ENCODE results near the gene GATM. TPM values are rescaled to one million over a fixed set of nuclear protein-coding genes. Genes with fewer than 3 reads are reported as not detected.

GATM gene
- total RNA-seq, 5 donors from 2014 or later (not counting 1 experiment from before 2014, with no cell fraction given) = 0.49 to 5.5 (median 2.0) TPM

DNA sequence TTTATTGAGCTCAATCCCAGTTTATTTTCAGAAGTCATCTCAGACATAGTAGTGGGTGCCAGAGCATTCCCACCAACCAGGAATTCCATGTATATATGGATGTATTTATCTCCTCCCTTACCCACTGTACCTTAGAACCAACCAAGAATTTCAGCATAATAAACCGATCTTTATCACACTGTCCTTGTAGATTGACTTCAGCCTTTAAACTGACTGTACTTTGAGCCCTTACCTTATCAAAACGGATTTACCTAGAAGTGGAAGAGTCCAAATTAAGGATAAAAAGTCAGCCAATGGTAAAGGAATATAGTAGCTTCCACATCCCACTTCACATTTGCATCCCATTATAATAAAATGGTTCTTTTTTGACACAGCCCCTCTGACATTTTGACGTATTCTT, 37.9 kb downstream of the GATM start:
- ChIA-PET CTCF (interaction anchor here in 1 of 2 donors (1.3 kb wide), 1 partner anchor 13 kb away, joined by 3 read pairs; no protein-coding TSS in a partner anchor), POLR2A (no interaction called here)

DNA sequence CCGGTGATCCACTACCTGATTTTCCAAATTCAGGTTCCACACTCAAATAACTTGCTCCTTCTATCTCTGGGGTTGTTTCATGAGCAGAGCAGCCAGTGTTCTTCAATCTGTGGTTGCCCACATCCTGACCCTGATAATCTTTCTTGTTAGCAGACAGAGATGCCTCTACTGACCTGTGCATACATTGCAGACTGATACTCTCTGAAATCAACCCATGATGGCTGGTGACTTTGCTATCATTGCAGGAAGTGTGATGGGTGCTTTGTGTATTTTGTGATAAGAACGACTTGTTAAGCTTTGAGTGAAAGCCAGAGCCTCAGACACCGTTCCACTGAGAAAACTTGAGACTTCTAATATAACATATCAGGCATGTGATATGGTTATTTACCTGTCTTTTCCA, 39.9 kb downstream of the GATM start:
- 83% methylated on average over 1 of the region's 3 CpGs for WGBS (ENCODE audit: insufficient coverage)
- H3K27me3 Mint-ChIP-seq = peaks cover 4 to 8% of the 10 kb centered on the region in 2 donors
- ChIA-PET CTCF (interaction anchor here (0.7 to 0.8 kb wide), 3 partner anchors 43 to 279 kb away, joined by 3 to 10 read pairs (median 5); no protein-coding TSS in a partner anchor), POLR2A (no interaction called here)
- H3K4me1 Mint-ChIP-seq = peaks cover 7 to 12% (median 8%) of the 10 kb centered on the region in 3 donors
- no peak overlapping the region for H3K4me3 Mint-ChIP-seq
- Histone ChIP-seq H3K4me3 (ENCODE audit: control insufficient read depth in 1 of 2, extremely low read depth in 1 of 2, low read length in 1 of 2) (no peak overlapping the region), H3K4me1 (ENCODE audit: control insufficient read depth in 1 of 2, extremely low read depth in 1 of 2, insufficient read depth in 2 of 2, low read length in 2 of 2) (peaks cover 0 to 3% of the 10 kb centered on the region in 2 experiments), H3K27me3 (replicated peaks in 1 of 2; ENCODE audit: control insufficient read depth in 2 of 2, extremely low read depth in 1 of 2, insufficient read depth in 2 of 2, low read length in 1 of 2) (peaks cover 0 to 4% of the 10 kb centered on the region in 2 experiments), H3K36me3 (ENCODE audit: control insufficient read depth in 2 of 2, extremely low read depth in 1 of 2, insufficient read depth in 1 of 2, low read length in 1 of 2) (no peaks in the 10 kb centered on the region), H3K27ac (ENCODE audit: low read length) (no peak overlapping the region), H3K9me3 (no peaks in the 10 kb centered on the region)
- peak overlapping the region in 1 of 2 donors; percentile 25 for H3K27ac Mint-ChIP-seq
- H3K9me3 Mint-ChIP-seq = peaks cover 0 to 4% (median 0%) of the 10 kb centered on the region in 3 donors
- no peaks in the 10 kb centered on the region for H3K36me3 Mint-ChIP-seq
- DNase-seq = peak in 8 of 35 experiments; percentile 0 to 24 (median 2)
- ATAC-seq (replicated peaks in 1 of 4) = peak in 3 of 4 experiments; percentile 48 to 70 (median 64)

More for the DNA sequence above, 37.9 kb downstream of the GATM start:
- Histone ChIP-seq H3K36me3 (ENCODE audit: control insufficient read depth in 2 of 2, extremely low read depth in 1 of 2, insufficient read depth in 1 of 2, low read length in 1 of 2) (no peaks in the 10 kb centered on the region), H3K27me3 (replicated peaks in 1 of 2; ENCODE audit: control insufficient read depth in 2 of 2, extremely low read depth in 1 of 2, insufficient read depth in 2 of 2, low read length in 1 of 2) (peaks cover 0 to 4% of the 10 kb centered on the region in 2 experiments), H3K27ac (ENCODE audit: low read length) (no peak overlapping the region), H3K4me1 (ENCODE audit: control insufficient read depth in 1 of 2, extremely low read depth in 1 of 2, insufficient read depth in 2 of 2, low read length in 2 of 2) (peaks cover 0 to 3% of the 10 kb centered on the region in 2 experiments), H3K4me3 (ENCODE audit: control insufficient read depth in 1 of 2, extremely low read depth in 1 of 2, low read length in 1 of 2) (no peak overlapping the region), H3K9me3 (no peaks in the 10 kb centered on the region)
- ATAC-seq (replicated peaks in 1 of 4) (no peak), DNase-seq (no peak)
- Mint-ChIP-seq H3K4me1 (peaks cover 4 to 8% (median 7%) of the 10 kb centered on the region in 3 donors), H3K36me3 (no peaks in the 10 kb centered on the region), H3K9me3 (peaks cover 0 to 4% (median 0%) of the 10 kb centered on the region in 3 donors), H3K4me3 (no peak overlapping the region), H3K27me3 (peaks cover 4 to 6% of the 10 kb centered on the region in 2 donors), H3K27ac (no peak overlapping the region)
- 100% methylated on average over 1 of the region's 3 CpGs for WGBS (ENCODE audit: insufficient coverage)

DNA sequence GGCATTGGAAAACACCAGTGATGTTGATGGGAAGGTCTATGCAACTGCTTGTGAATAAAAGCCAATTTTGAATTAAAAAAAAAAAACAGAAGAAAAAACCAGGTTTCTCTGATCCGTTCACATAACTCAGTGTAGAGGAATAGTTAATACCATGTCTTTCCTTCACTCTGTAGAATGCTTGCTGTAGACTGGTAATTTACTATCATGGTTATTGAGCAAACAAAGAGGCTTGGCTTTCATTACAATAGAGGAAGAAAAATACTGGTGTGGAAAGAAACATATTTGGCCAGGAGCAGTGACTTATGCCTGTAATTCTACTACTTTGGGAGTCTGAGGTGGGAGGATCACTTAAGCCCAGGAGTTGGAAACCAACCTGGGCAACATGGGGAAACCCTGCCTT, 41.1 kb downstream of the GATM start:
- ATAC-seq (replicated peaks in 1 of 4) (no peak), DNase-seq (no peak)
- Histone ChIP-seq H3K4me1 (ENCODE audit: control insufficient read depth in 1 of 2, extremely low read depth in 1 of 2, insufficient read depth in 2 of 2, low read length in 2 of 2) (peaks cover 0 to 3% of the 10 kb centered on the region in 2 experiments), H3K4me3 (ENCODE audit: control insufficient read depth in 1 of 2, extremely low read depth in 1 of 2, low read length in 1 of 2) (no peak overlapping the region), H3K36me3 (ENCODE audit: control insufficient read depth in 2 of 2, extremely low read depth in 1 of 2, insufficient read depth in 1 of 2, low read length in 1 of 2) (no peaks in the 10 kb centered on the region), H3K27me3 (replicated peaks in 1 of 2; ENCODE audit: control insufficient read depth in 2 of 2, extremely low read depth in 1 of 2, insufficient read depth in 2 of 2, low read length in 1 of 2) (peaks cover 0 to 2% of the 10 kb centered on the region in 2 experiments), H3K9me3 (no peaks in the 10 kb centered on the region), H3K27ac (ENCODE audit: low read length) (no peak overlapping the region)
- WGBS (ENCODE audit: insufficient coverage) = no CpG with 5 or more reads among the region's 1 CpG
- Mint-ChIP-seq H3K27me3 (peaks cover 0 to 7% of the 10 kb centered on the region in 2 donors), H3K4me1 (peaks cover 7 to 14% (median 8%) of the 10 kb centered on the region in 3 donors), H3K9me3 (peaks cover 0 to 4% (median 0%) of the 10 kb centered on the region in 3 donors), H3K36me3 (no peaks in the 10 kb centered on the region), H3K4me3 (no peak overlapping the region), H3K27ac (no peak overlapping the region)
- ChIA-PET CTCF (no interaction called here), POLR2A (no interaction called here)

DNA sequence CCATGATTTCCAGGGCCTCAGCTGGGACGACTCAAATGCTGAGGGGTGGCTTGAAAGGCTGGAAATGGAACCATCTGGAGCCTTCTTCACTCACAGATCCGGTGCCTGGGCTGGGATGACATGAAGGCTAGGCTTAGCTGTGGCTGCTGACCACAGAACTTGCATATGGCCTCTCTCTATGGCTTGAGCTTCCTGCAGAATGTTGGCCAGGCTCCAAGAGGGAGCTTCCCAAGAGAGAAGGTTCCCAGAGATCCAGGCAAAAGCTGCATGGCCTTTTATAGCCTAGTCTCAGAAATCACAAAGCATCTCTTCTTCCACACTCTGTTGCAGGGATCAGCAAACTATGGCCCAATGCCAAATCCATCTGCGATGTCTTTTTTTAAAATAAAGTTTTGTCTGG, 44.8 kb downstream of the GATM start:
- Mint-ChIP-seq H3K4me1 (peaks cover 5 to 11% (median 7%) of the 10 kb centered on the region in 3 donors), H3K27me3 (peaks cover 7 to 20% of the 10 kb centered on the region in 2 donors), H3K27ac (no peak overlapping the region), H3K36me3 (no peaks in the 10 kb centered on the region), H3K9me3 (peaks cover 0 to 4% (median 0%) of the 10 kb centered on the region in 3 donors), H3K4me3 (no peak overlapping the region)
- 6% methylated on average over 2 of the region's 3 CpGs for WGBS (ENCODE audit: insufficient coverage)
- Histone ChIP-seq H3K36me3 (ENCODE audit: control insufficient read depth in 2 of 2, extremely low read depth in 1 of 2, insufficient read depth in 1 of 2, low read length in 1 of 2) (no peaks in the 10 kb centered on the region), H3K27ac (ENCODE audit: low read length) (no peak overlapping the region), H3K27me3 (replicated peaks in 1 of 2; ENCODE audit: control insufficient read depth in 2 of 2, extremely low read depth in 1 of 2, insufficient read depth in 2 of 2, low read length in 1 of 2) (peaks cover 0 to 5% of the 10 kb centered on the region in 2 experiments), H3K4me3 (ENCODE audit: control insufficient read depth in 1 of 2, extremely low read depth in 1 of 2, low read length in 1 of 2) (no peak overlapping the region), H3K4me1 (ENCODE audit: control insufficient read depth in 1 of 2, extremely low read depth in 1 of 2, insufficient read depth in 2 of 2, low read length in 2 of 2) (no peaks in the 10 kb centered on the region), H3K9me3 (no peaks in the 10 kb centered on the region)
- ATAC-seq (replicated peaks in 1 of 4) (no peak), DNase-seq (no peak)
- ChIA-PET POLR2A (no interaction called here), CTCF (no interaction called here)

DNA sequence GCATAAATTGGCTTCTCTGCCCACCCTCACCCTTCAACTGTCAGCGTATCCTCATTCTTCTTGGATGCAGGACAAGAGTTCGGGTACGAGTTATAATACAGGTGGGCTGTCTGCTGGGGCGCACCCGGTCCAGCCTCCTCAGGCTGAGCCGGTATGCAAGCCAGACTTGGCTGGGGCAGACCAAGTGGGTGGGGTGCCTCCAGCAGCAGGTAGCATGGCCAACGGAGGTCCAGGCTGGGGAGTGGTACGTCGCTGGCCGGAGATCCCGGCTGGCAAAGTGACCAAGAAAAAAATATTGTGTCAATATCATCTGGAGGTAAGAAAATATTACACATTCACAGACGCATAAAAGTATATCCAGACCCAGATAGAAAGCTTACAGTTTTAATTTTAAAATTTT, 45.6 kb downstream of the GATM start:
- no peak overlapping the region for H3K4me3 ChIP-seq (ENCODE audit: control insufficient read depth in 1 of 2, extremely low read depth in 1 of 2, low read length in 1 of 2)
- ChIA-PET POLR2A (no interaction called here), CTCF (no interaction called here)
- no peak for ATAC-seq (replicated peaks in 1 of 4)
- Mint-ChIP-seq H3K4me1 (peaks cover 0 to 8% (median 3%) of the 10 kb centered on the region in 3 donors), H3K9me3 (no peaks in the 10 kb centered on the region), H3K36me3 (no peaks in the 10 kb centered on the region), H3K27ac (no peak overlapping the region), H3K4me3 (no peak overlapping the region), H3K27me3 (peaks cover 13 to 26% of the 10 kb centered on the region in 2 donors)
- 97% methylated on average over 5 of the region's 12 CpGs for WGBS (ENCODE audit: insufficient coverage)
- no peak for DNase-seq
- peaks cover 0 to 6% of the 10 kb centered on the region in 2 experiments for H3K27me3 ChIP-seq (replicated peaks in 1 of 2; ENCODE audit: control insufficient read depth in 2 of 2, extremely low read depth in 1 of 2, insufficient read depth in 2 of 2, low read length in 1 of 2)
- H3K36me3 ChIP-seq (ENCODE audit: control insufficient read depth in 2 of 2, extremely low read depth in 1 of 2, insufficient read depth in 1 of 2, low read length in 1 of 2) = no peaks in the 10 kb centered on the region
- H3K4me1 ChIP-seq (ENCODE audit: control insufficient read depth in 1 of 2, extremely low read depth in 1 of 2, insufficient read depth in 2 of 2, low read length in 2 of 2) = no peaks in the 10 kb centered on the region
- no peak overlapping the region for H3K27ac ChIP-seq (ENCODE audit: low read length)
- H3K9me3 ChIP-seq = no peaks in the 10 kb centered on the region

DNA sequence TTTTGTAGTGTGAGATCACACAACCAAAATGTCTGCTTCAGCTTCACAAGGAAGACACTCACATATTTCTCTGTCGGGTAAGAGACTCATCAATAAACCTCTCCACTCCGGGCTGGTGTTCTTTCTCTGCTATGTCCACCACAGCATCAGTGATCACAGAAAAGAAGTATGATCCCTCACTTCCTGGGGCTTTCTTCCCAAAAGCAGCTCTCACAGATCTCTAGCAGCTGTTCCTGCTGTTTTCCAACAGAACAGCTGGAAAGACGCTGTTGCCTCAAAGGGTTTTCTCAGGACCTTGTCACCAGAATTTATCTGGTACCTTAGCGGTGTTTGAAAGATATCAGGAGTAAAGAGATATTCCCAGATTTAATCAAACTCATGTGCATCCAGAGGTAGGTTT, 46.4 kb downstream of the GATM start:
- DNase-seq = no peak
- 90% methylated on average over 2 of the region's 4 CpGs for WGBS (ENCODE audit: insufficient coverage)
- no peak overlapping the region for H3K4me3 Mint-ChIP-seq
- ChIA-PET POLR2A (no interaction called here), CTCF (no interaction called here)
- peaks cover 0 to 5% (median 3%) of the 10 kb centered on the region in 3 donors for H3K4me1 Mint-ChIP-seq
- H3K27ac Mint-ChIP-seq = no peak overlapping the region
- H3K9me3 Mint-ChIP-seq = no peaks in the 10 kb centered on the region
- Histone ChIP-seq H3K27ac (ENCODE audit: low read length) (no peak overlapping the region), H3K36me3 (ENCODE audit: control insufficient read depth in 2 of 2, extremely low read depth in 1 of 2, insufficient read depth in 1 of 2, low read length in 1 of 2) (no peaks in the 10 kb centered on the region), H3K9me3 (no peaks in the 10 kb centered on the region), H3K27me3 (replicated peaks in 1 of 2; ENCODE audit: control insufficient read depth in 2 of 2, extremely low read depth in 1 of 2, insufficient read depth in 2 of 2, low read length in 1 of 2) (peaks cover 0 to 8% of the 10 kb centered on the region in 2 experiments), H3K4me3 (ENCODE audit: control insufficient read depth in 1 of 2, extremely low read depth in 1 of 2, low read length in 1 of 2) (no peak overlapping the region), H3K4me1 (ENCODE audit: control insufficient read depth in 1 of 2, extremely low read depth in 1 of 2, insufficient read depth in 2 of 2, low read length in 2 of 2) (no peaks in the 10 kb centered on the region)
- peaks cover 16 to 30% of the 10 kb centered on the region in 2 donors for H3K27me3 Mint-ChIP-seq
- H3K36me3 Mint-ChIP-seq = no peaks in the 10 kb centered on the region
- ATAC-seq (replicated peaks in 1 of 4) = no peak

Measured in T-cell (primary cell).